ENCODE measurements around the gene ADO. TPM values are rescaled to one million over a fixed set of nuclear protein-coding genes. Genes with fewer than 3 reads are reported as not detected.

Gene ADO
- total RNA-seq, 1 donor from 2014 or later, result 35.8 TPM

- Histone ChIP-seq H3K27me3 (ENCODE audit: control insufficient read depth, insufficient read depth, low read length) (no peaks in the 10 kb centered on the region), H3K36me3 (ENCODE audit: control insufficient read depth, insufficient read depth, low read length) (no peaks in the 10 kb centered on the region), H3K4me3 (ENCODE audit: low read depth, low read length) (no peak overlapping the region)
- TF ChIP-seq CTCF (IDR thresholded peaks at IDR 0.05; ENCODE audit: insufficient read depth, low read length, poor library complexity, severe bottlenecking), result no peak
- DNase-seq (ENCODE audit: low read depth), result no peak
These were observed 49.2 kb downstream of the ADO start for GRCh38 chr10:62853710-62854109.

GRCh38 chr10:62856021-62856420 is 51.5 kb downstream of the ADO start:
- Histone ChIP-seq H3K36me3 (ENCODE audit: control insufficient read depth, insufficient read depth, low read length) (no peaks in the 10 kb centered on the region), H3K27me3 (ENCODE audit: control insufficient read depth, insufficient read depth, low read length) (no peaks in the 10 kb centered on the region), H3K4me3 (ENCODE audit: low read depth, low read length) (no peak overlapping the region)
- DNase-seq (ENCODE audit: low read depth), result no peak
- no peak for TF ChIP-seq CTCF (IDR thresholded peaks at IDR 0.05; ENCODE audit: insufficient read depth, low read length, poor library complexity, severe bottlenecking)

Other genes starting within 250 kb of the ADO start
- 0.67 and 1.2 TPM in 2 replicates for gene EGR2, start 11.6 kb downstream of the ADO start, total RNA-seq